Measurements from ENCODE around the gene SLC25A12.
"Not testable (repeated sequence)": the region's sequence is repeated elsewhere in the genome, so short reads cannot be mapped to it uniquely, and the experiment has no call there.

SLC25A12 gene

DNA sequence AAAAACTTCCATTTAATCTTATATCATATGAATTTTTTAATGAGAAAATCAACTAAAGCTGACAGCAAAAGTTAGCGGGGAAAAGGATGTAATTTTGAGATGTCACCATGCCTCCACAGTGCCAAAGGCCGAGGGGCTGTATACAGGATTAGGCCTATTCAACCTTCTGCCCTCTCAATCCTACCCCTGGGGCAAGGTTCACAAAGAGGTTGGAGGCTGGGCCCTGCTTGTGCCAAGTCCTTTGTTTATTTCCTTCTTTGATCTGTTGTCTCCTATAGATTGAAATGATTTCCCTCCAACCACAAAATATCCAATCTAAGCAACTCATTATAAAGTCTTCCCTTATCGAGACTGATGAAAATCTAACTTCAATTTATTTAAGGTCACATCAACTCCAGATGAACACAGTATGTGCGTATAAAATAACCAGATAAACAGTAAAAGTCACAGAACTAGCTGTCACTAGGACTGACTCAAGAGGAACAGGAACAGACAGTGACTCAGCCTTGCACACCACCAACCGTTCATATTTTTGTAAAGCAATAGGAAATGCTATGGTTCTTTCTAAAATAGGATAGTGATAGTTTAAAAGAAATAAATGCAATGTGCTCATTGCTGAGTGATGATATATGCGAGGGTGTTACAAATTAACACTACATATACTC, 95.8 kb downstream of the SLC25A12 start:
- no peak for DNase-seq
- Mint-ChIP-seq H3K27ac (peak overlapping the region; percentile 69), H3K4me3 (no peak overlapping the region), H3K27me3 (no peaks in the 10 kb centered on the region), H3K36me3 (ENCODE audit: low read depth) (peaks cover 43% of the 10 kb centered on the region), H3K4me1 (ENCODE audit: low read depth) (peaks cover 22% of the 10 kb centered on the region), H3K9me3 (no peaks in the 10 kb centered on the region)

DNA sequence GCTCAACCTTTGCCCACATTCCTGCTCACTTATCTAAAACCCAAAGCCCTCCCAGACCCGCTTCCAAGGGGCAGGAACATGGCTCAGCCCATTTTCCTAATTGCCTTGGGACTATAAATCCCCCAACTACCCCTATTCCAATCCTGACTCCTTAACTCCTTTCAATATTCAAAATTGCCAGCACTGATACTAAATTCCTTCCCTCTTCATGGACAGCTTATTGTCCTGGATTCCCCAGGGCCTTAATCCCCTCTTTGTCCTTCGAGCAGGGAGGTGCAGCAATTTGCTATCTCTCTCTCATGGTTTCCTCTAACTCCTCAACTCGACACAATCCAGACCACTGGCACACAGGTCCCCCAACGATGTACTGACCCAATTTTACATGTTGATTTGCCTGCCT, 99.1 kb downstream of the SLC25A12 start:
- no peaks in the 10 kb centered on the region for H3K27me3 Mint-ChIP-seq
- DNase-seq, result no peak
- H3K36me3 Mint-ChIP-seq (ENCODE audit: low read depth), result peaks cover 58% of the 10 kb centered on the region
- peaks cover 22% of the 10 kb centered on the region for H3K4me1 Mint-ChIP-seq (ENCODE audit: low read depth)
- no peaks in the 10 kb centered on the region for H3K9me3 Mint-ChIP-seq
- peak overlapping the region; percentile 17 for H3K27ac Mint-ChIP-seq
- H3K4me3 Mint-ChIP-seq, result no peak overlapping the region

- no peaks in the 10 kb centered on the region for H3K9me3 Mint-ChIP-seq
Observed at GRCh38 chr2:171793691-171794678, 100.1 kb downstream of the SLC25A12 start.

GRCh38 chr2:171792886-171793580, 101.0 kb downstream of the SLC25A12 start:
- no peak for DNase-seq
- H3K9me3 Mint-ChIP-seq, result no peaks in the 10 kb centered on the region
- peak overlapping the region; percentile 64 for H3K27ac Mint-ChIP-seq
- H3K27me3 Mint-ChIP-seq, result no peaks in the 10 kb centered on the region
- peaks cover 19% of the 10 kb centered on the region for H3K4me1 Mint-ChIP-seq (ENCODE audit: low read depth)
- peaks cover 65% of the 10 kb centered on the region for H3K36me3 Mint-ChIP-seq (ENCODE audit: low read depth)
- no peak overlapping the region for H3K4me3 Mint-ChIP-seq

More at GRCh38 chr2:171793691-171794678, 100.1 kb downstream of the SLC25A12 start:
- Mint-ChIP-seq H3K4me1 (ENCODE audit: low read depth) (peaks cover 21% of the 10 kb centered on the region), H3K27ac (peak overlapping the region; percentile 71), H3K27me3 (no peaks in the 10 kb centered on the region), H3K36me3 (ENCODE audit: low read depth) (peaks cover 62% of the 10 kb centered on the region), H3K4me3 (no peak overlapping the region)
- DNase-seq, result no peak

DNA sequence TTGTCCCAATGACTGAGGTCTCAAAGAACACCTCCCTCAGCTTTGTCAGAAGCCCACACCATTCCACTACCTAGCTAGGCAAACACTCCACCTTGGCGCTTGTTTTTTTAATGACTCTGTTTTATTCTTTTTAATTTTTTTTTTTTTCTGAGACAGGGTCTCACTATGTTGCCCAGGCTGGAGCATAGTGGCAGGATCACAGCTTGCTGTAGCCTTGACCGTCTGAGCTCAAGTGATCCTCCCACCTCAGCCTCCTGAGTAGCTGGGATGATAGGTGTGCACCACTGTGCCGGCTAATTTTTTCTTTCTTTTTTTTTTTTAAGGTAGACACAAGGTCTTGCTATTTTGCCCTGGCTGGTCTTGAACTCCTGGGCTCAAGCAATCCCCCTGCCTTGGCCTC, 101.9 kb downstream of the SLC25A12 start:
- Mint-ChIP-seq H3K36me3 (ENCODE audit: low read depth) (peaks cover 71% of the 10 kb centered on the region), H3K27me3 (no peaks in the 10 kb centered on the region), H3K4me3 (no peak overlapping the region), H3K27ac (no peak overlapping the region), H3K9me3 (no peaks in the 10 kb centered on the region), H3K4me1 (ENCODE audit: low read depth) (peaks cover 19% of the 10 kb centered on the region)
- DNase-seq, result no peak

DNA sequence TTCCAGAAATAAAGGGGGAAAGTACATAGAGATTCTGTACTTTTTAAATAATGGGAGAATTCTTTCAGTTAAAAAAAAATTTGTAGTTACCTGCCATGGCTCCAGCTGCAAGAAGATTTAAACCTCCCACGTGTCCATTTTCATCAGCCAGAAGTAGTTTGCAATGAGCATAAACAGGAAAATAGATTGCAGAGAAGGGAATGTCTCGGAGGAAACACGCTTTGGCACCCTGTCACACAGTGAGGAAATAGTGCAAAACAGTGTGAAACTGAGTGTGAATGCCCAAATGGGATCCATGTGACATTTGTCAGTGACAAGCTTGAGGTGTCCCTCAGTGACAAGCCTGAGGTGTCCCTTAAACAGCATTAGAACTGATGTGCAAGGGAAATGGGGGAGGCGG, 102.7 kb downstream of the SLC25A12 start:
- H3K4me1 Mint-ChIP-seq (ENCODE audit: low read depth), result peaks cover 19% of the 10 kb centered on the region
- no peak overlapping the region for H3K27ac Mint-ChIP-seq
- H3K4me3 Mint-ChIP-seq, result no peak overlapping the region
- no peaks in the 10 kb centered on the region for H3K27me3 Mint-ChIP-seq
- no peaks in the 10 kb centered on the region for H3K9me3 Mint-ChIP-seq
- H3K36me3 Mint-ChIP-seq (ENCODE audit: low read depth), result peaks cover 78% of the 10 kb centered on the region
- DNase-seq, result no peak

GRCh38 chr2:171789956-171790355, 104.1 kb downstream of the SLC25A12 start:
- Mint-ChIP-seq H3K36me3 (ENCODE audit: low read depth) (peaks cover 86% of the 10 kb centered on the region), H3K27me3 (no peaks in the 10 kb centered on the region), H3K27ac (peak overlapping the region; percentile 26)

DNA sequence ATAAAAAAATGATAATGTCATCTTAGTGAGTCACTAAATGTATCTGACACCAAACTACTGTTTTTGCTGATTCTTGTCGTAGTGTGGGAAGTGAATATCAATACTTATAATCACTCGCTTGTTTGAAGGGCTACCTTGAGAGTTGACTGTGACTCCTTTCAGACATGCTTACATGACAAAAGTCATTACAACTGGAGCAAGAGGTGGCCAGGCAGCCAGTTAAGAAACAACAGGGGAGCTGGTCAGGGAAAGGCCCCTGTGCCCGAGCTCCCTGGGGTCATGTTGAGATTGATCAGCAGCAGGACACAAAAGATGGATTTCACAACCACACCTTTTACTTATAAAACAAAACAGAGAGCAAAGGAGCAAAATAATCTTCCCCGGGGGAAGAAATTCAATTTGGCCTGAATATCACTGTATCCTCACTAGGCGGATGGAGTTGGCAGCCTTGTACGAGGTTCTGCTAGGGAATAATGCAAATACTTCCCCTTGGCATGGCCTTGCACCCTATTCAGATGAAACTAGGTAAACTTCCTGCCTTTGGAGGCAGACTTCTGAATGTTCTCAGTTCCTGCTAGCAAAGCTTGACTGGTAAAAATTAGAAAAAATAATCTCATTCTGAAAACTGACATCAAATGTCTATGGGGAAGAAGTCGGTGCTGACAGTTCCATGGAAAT, 105.6 kb downstream of the SLC25A12 start:
- Mint-ChIP-seq H3K4me1 (ENCODE audit: low read depth) (peaks cover 4% of the 10 kb centered on the region), H3K9me3 (no peaks in the 10 kb centered on the region), H3K27me3 (no peaks in the 10 kb centered on the region), H3K36me3 (ENCODE audit: low read depth) (peaks cover 93% of the 10 kb centered on the region), H3K4me3 (no peak overlapping the region), H3K27ac (peak overlapping the region; percentile 78)
- no peak for DNase-seq

More at GRCh38 chr2:171789956-171790355, 104.1 kb downstream of the SLC25A12 start:
- no peak for DNase-seq
- Mint-ChIP-seq H3K4me1 (ENCODE audit: low read depth) (peaks cover 14% of the 10 kb centered on the region), H3K9me3 (no peaks in the 10 kb centered on the region), H3K4me3 (no peak overlapping the region)

- no peak overlapping the region for H3K27ac Mint-ChIP-seq
- H3K4me1 Mint-ChIP-seq (ENCODE audit: low read depth), result peaks cover 4% of the 10 kb centered on the region
- no peak overlapping the region for H3K4me3 Mint-ChIP-seq
- DNase-seq, result no peak
- peaks cover 93% of the 10 kb centered on the region for H3K36me3 Mint-ChIP-seq (ENCODE audit: low read depth)
- no peaks in the 10 kb centered on the region for H3K27me3 Mint-ChIP-seq
- no peaks in the 10 kb centered on the region for H3K9me3 Mint-ChIP-seq
Observed at GRCh38 chr2:171787333-171788072, 106.5 kb downstream of the SLC25A12 start.

GRCh38 chr2:171785450-171785849, 108.6 kb downstream of the SLC25A12 start:
- DNase-seq, result no peak
- Mint-ChIP-seq H3K36me3 (ENCODE audit: low read depth) (peaks cover 84% of the 10 kb centered on the region), H3K4me3 (no peak overlapping the region), H3K9me3 (no peaks in the 10 kb centered on the region), H3K27me3 (no peaks in the 10 kb centered on the region), H3K4me1 (ENCODE audit: low read depth) (peaks cover 4% of the 10 kb centered on the region), H3K27ac (no peak overlapping the region)

DNA sequence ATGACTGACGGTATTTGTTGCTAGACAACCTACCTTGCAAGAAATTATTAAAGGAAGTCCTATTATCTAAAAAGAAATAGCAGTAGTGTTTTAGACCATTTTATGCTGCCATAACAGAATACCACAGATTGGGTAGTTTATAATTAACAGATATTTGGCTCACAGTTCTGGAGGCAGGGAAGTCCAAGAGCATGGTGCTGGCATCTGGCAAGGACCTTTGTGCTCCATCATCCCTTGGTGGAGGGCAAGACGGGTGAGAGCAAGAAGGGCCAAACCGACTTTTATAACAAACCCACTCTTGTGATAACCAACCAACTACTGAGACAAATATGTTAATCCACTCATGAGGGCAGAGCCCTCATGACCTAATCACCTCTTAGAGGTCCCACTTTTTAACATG, 115.5 kb downstream of the SLC25A12 start:
- Mint-ChIP-seq H3K36me3 (ENCODE audit: low read depth) (peaks cover 49% of the 10 kb centered on the region), H3K27me3 (no peaks in the 10 kb centered on the region), H3K4me1 (ENCODE audit: low read depth) (no peaks in the 10 kb centered on the region), H3K9me3 (peaks cover 11% of the 10 kb centered on the region), H3K27ac (no peak overlapping the region), H3K4me3 (no peak overlapping the region)
- DNase-seq, result no peak

DNA sequence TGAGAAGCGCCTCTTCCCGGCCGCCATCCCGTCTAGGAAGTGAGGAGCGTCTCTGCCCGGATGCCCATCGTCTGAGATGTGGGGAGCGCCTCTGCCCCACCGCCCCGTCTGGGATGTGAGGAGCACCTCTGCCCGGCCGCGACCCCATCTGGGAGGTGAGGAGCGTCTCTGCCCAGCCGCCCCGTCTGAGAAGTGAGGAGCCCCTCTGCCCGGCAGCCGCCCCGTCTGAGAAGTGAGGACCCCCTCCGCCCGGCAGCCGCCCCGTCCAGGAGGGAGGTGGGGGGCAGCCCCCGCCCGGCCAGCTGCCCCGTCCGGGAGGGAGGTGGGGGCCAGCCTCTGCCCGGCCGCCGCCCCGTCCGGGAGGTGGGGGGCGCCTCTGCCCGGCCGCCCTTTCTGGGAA, 119.5 kb downstream of the SLC25A12 start:
- H3K27ac Mint-ChIP-seq; H3K4me3 Mint-ChIP-seq; H3K27me3 Mint-ChIP-seq; H3K4me1 Mint-ChIP-seq (ENCODE audit: low read depth); DNase-seq: not testable (repeated sequence)
- Mint-ChIP-seq H3K36me3 (ENCODE audit: low read depth) (peaks cover 35% of the 10 kb centered on the region), H3K9me3 (peaks cover 21% of the 10 kb centered on the region)

DNA sequence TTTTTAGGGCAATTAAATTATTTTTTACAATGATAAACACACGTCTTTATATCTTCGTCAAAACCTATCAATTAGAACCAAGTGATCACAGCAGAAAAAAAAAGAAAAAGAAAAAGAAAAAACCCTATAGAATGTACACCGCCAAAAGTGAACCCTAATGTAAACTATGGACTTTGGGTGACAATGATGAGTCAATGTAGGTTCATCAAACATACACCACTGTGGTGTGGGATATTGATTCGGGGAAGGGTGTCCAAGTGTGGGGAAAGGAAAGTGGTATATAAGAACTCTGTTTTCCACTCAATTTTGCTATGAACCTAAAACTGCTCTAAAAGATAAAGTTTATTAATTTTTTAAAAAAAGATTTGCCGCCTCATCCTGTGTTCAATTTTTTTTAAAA, 121.7 kb downstream of the SLC25A12 start:
- Mint-ChIP-seq H3K4me3 (no peak overlapping the region), H3K36me3 (ENCODE audit: low read depth) (peaks cover 28% of the 10 kb centered on the region), H3K9me3 (peaks cover 13% of the 10 kb centered on the region), H3K27ac (no peak overlapping the region), H3K4me1 (ENCODE audit: low read depth) (no peaks in the 10 kb centered on the region), H3K27me3 (no peaks in the 10 kb centered on the region)
- no peak for DNase-seq
